Prostate gland (tissue), 2 donors: ENCODE data around the gene CCPG1. TPM values are rescaled to one million over a fixed set of nuclear protein-coding genes. Genes with fewer than 3 reads are reported as not detected.

Experiments used
- DNase-seq: peaks from one replicate; pipeline ENCODE4 v3.0.0-alpha.2; 2019; ENCODE audit warnings: low spot score
- H3K27ac ChIP-seq, 2 donors: fragments of 200-600 bp; sonication (generic); 2 replicates each; pipeline ENCODE4 v1.5.1; 2017 to 2019
- H3K27me3 ChIP-seq: fragments of 200-600 bp; sonication (generic); replicated peaks from 2 replicates; pipeline ENCODE4 v1.5.1; 2019; ENCODE audit not compliant: insufficient read depth
- H3K36me3 ChIP-seq, 2 donors: fragments of 200-600 bp; sonication (generic); 1 replicate in 1 of 2; 2 replicates in 1 of 2; pipeline versions ENCODE4 v1.5.1 to v1.8.1; 2017 to 2019
- H3K4me1 ChIP-seq: fragments of 200-600 bp; sonication (generic); replicated peaks from 2 replicates; pipeline ENCODE4 v1.5.1; 2019
- H3K4me3 ChIP-seq, 2 donors: fragments of 200-600 bp; sonication (generic); 2 replicates each; pipeline ENCODE4 v1.5.1; 2017 to 2019
- H3K9me3 ChIP-seq: fragments of 200-600 bp; sonication (generic); 2 replicates; pipeline ENCODE4 v1.5.1; 2017
- POLR2A ChIP-seq: fragments of 450-650 bp; IDR thresholded peaks from one replicate; pipeline ENCODE4 v1.6.1; 2016; ENCODE audit warnings: antibody characterized with exemption, mild to moderate bottlenecking
- POLR2AphosphoS5 ChIP-seq: sonication (generic); formaldehyde crosslinking; IDR thresholded peaks from one replicate; pipeline ENCODE4 v1.6.1; 2017; ENCODE audit warnings: antibody characterized with exemption
- WGBS: methylation state at CpG from one replicate; pipeline ENCODE4 v1.1.5; 2018; 5-methylcytosine and 5-hydroxymethylcytosine counted together
- intact Hi-C: fragments of 100-400 bp; cut with DNase I; formaldehyde crosslinking; loops from one replicate; pipeline ENCODE4 v1.14.2; 2022
- total RNA-seq, 2 donors: library from RNA; depleted of rRNA; stranded (reverse); fragments of >200 nt; gene quantifications; one replicate each; pipeline ENCODE4 v1.1.0, GENCODE V29; 2016
- TF ChIP-seq, protein P1 (sequence below), 4 experiments: fragments of 200-600 bp in 2 of 4; fragments of 450-650 bp in 2 of 4; sonication (generic) in 2 of 4; IDR thresholded peaks; 1 replicate in 3 of 4; 2 replicates in 1 of 4; pipeline ENCODE4 v1.5.1; 2016 to 2019; ENCODE audit warnings: antibody characterized with exemption in 4 of 4, mild to moderate bottlenecking in 2 of 4, moderate library complexity in 2 of 4

Gene CCPG1
- total RNA-seq, 2 donors from 2014 or later, result 23.4 to 78.2 TPM

DNA sequence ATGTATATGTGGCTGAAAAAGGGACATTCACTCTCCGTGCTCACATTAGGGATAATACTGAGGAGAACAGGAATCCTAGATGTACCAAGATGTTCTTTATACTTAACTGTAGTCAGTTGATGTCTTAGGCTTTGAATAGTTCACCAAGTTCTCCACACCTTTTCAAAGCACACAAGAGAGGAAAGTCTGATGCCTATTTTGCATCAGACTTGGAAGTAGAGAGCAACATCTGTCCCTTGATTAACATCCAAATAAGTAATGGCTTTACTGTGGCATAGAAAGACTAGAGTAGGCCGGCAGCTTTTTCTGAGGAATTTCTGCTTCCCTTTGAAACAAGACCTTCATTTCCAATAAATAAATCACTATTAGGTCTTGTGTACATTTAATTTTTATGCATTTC, 55.1 kb downstream of the CCPG1 start:
- no peaks in the 10 kb centered on the region for H3K36me3 ChIP-seq
- DNase-seq, result no peak
- intact Hi-C loops, result no loop called here
- H3K9me3 ChIP-seq, result no peaks in the 10 kb centered on the region
- H3K4me3 ChIP-seq, result no peak overlapping the region
- no peak overlapping the region for H3K27ac ChIP-seq
- H3K27me3 ChIP-seq, result no peaks in the 10 kb centered on the region
- TF ChIP-seq POLR2AphosphoS5 (no peak), POLR2A (no peak)
- TF ChIP-seq, protein P1, sequence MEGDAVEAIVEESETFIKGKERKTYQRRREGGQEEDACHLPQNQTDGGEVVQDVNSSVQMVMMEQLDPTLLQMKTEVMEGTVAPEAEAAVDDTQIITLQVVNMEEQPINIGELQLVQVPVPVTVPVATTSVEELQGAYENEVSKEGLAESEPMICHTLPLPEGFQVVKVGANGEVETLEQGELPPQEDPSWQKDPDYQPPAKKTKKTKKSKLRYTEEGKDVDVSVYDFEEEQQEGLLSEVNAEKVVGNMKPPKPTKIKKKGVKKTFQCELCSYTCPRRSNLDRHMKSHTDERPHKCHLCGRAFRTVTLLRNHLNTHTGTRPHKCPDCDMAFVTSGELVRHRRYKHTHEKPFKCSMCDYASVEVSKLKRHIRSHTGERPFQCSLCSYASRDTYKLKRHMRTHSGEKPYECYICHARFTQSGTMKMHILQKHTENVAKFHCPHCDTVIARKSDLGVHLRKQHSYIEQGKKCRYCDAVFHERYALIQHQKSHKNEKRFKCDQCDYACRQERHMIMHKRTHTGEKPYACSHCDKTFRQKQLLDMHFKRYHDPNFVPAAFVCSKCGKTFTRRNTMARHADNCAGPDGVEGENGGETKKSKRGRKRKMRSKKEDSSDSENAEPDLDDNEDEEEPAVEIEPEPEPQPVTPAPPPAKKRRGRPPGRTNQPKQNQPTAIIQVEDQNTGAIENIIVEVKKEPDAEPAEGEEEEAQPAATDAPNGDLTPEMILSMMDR (IDR thresholded peaks at IDR 0.05), result no peak
- 75% methylated on average over 2 of the region's 2 CpGs for WGBS
- H3K4me1 ChIP-seq, result no peaks in the 10 kb centered on the region

DNA sequence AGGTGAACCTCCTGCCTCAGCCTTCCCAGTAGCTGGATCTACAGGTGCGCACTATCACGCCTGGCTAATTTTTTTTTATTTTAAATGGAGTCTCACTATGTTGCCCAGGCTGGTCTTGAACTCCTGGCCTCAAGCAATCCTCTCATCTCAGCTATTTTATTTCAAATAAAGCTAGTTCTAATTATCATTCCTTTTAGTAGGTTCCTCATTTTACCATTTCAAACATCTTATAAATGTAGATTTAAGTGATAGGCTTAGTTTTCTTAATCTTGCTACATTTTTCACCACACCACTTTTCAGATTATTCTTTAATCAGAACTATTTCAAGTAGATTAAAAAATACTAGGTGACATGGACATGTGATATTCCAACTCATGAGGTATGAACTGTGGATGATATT, 58.9 kb downstream of the CCPG1 start:
- WGBS, result 100% methylated on average over 2 of the region's 2 CpGs
- Histone ChIP-seq H3K9me3 (no peaks in the 10 kb centered on the region), H3K36me3 (no peaks in the 10 kb centered on the region), H3K27me3 (no peaks in the 10 kb centered on the region), H3K4me3 (no peak overlapping the region), H3K27ac (no peak overlapping the region), H3K4me1 (no peaks in the 10 kb centered on the region)
- intact Hi-C loops, result no loop called here
- TF ChIP-seq POLR2A, result no peak
- TF ChIP-seq POLR2AphosphoS5, result no peak
- TF ChIP-seq, protein P1 (IDR thresholded peaks at IDR 0.05), result no peak
- DNase-seq, result no peak

DNA sequence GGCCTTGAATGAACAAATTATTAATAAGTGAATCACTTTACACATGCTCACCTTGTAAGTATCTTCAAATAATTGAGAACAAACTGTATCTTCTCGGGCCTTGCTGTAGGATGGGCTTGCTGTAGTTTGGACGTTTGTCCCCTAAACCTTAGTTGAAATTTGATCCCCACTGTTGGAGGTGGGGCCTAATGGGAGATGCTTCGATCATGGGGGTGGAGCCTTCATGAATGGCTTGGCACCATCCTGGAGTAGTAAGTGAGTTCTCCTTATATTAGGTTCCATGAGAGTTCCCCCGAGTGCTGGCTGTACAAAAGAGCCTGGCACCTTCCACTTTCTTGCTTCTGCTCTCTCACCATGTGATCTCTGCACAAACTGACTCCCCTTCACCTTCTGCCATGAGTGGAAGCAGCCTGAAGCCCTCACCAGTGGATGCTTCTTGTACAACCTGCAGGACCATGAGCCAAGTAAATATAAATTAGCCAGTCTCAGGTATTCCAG, 59.8 kb downstream of the CCPG1 start:
- no peak for DNase-seq
- intact Hi-C loops, result no loop called here

DNA sequence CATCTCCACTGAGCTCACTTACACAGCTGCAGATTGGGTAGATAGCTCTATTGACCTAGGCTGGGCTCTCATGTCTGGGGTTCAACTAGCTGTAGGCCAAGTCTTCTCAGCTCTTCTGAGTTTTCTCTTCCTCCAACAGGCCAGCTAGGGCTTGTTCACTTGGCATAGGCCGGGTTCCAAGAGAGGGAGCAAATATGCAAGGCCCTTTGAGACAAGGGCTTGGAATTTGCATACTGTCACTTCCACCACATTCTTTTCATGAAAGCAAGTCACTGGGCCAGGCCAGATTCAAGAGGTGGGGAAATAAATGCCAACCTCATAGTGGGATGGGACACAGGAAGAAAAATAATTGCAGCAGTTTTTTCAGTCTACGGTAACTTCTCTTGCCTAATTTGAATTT, 64.0 kb downstream of the CCPG1 start:
- WGBS, result 47% methylated on average over 2 of the region's 2 CpGs
- intact Hi-C loops, result no loop called here
- TF ChIP-seq POLR2AphosphoS5 (peak; percentile 48), POLR2A (no peak)
- TF ChIP-seq, protein P1 (IDR thresholded peaks at IDR 0.05), result no peak
- Histone ChIP-seq H3K4me3 (no peak overlapping the region), H3K27ac (peak overlapping the region in 1 of 2 donors; percentile 51), H3K4me1 (no peaks in the 10 kb centered on the region), H3K27me3 (no peaks in the 10 kb centered on the region), H3K9me3 (no peaks in the 10 kb centered on the region), H3K36me3 (no peaks in the 10 kb centered on the region)
- DNase-seq, result peak; percentile 73

More for the DNA sequence above, 59.8 kb downstream of the CCPG1 start:
- H3K27ac ChIP-seq, result no peak overlapping the region
- no peak overlapping the region for H3K4me3 ChIP-seq
- no peaks in the 10 kb centered on the region for H3K9me3 ChIP-seq
- 64% methylated on average over 4 of the region's 4 CpGs for WGBS
- TF ChIP-seq POLR2A (no peak), POLR2AphosphoS5 (no peak)
- TF ChIP-seq, protein P1 (IDR thresholded peaks at IDR 0.05), result no peak
- H3K36me3 ChIP-seq, result no peaks in the 10 kb centered on the region
- H3K27me3 ChIP-seq, result no peaks in the 10 kb centered on the region
- H3K4me1 ChIP-seq, result no peaks in the 10 kb centered on the region

DNA sequence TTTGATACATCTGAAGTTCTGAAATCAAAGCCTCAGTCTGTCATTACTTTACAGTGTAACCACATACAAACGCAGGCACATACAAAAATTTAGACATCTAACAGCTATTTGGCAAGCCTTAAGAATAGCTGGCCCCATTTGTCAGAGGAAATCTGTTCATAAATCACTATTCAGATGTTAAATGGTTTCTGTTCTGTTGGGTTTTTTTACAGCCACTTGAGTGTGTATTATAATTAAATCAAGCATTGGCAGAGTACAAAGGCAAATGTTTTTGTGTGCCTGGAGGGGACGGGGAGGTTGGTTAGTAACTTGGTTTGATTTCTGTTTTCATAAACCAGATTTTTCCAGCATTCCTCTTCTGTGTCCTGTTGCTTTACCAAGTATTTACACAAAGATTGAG, 65.0 kb downstream of the CCPG1 start:
- intact Hi-C loops, result no loop called here
- Histone ChIP-seq H3K27me3 (no peaks in the 10 kb centered on the region), H3K36me3 (no peaks in the 10 kb centered on the region), H3K4me1 (no peaks in the 10 kb centered on the region), H3K9me3 (no peaks in the 10 kb centered on the region), H3K4me3 (no peak overlapping the region), H3K27ac (no peak overlapping the region)
- no peak for DNase-seq
- TF ChIP-seq POLR2AphosphoS5 (no peak), POLR2A (no peak)
- TF ChIP-seq, protein P1 (IDR thresholded peaks at IDR 0.05), result no peak
- WGBS, result 27% methylated on average over 2 of the region's 2 CpGs
